Eye (tissue), 1 donor: ENCODE results near the gene CMTM6.
"Not testable (repeated sequence)": the region's sequence is repeated elsewhere in the genome, so short reads cannot be mapped to it uniquely, and the experiment has no call there.

Source experiments
- DNase-seq: peaks from one replicate; pipeline ENCODE4 v3.0.0-alpha.2; 2015

Gene CMTM6

DNA sequence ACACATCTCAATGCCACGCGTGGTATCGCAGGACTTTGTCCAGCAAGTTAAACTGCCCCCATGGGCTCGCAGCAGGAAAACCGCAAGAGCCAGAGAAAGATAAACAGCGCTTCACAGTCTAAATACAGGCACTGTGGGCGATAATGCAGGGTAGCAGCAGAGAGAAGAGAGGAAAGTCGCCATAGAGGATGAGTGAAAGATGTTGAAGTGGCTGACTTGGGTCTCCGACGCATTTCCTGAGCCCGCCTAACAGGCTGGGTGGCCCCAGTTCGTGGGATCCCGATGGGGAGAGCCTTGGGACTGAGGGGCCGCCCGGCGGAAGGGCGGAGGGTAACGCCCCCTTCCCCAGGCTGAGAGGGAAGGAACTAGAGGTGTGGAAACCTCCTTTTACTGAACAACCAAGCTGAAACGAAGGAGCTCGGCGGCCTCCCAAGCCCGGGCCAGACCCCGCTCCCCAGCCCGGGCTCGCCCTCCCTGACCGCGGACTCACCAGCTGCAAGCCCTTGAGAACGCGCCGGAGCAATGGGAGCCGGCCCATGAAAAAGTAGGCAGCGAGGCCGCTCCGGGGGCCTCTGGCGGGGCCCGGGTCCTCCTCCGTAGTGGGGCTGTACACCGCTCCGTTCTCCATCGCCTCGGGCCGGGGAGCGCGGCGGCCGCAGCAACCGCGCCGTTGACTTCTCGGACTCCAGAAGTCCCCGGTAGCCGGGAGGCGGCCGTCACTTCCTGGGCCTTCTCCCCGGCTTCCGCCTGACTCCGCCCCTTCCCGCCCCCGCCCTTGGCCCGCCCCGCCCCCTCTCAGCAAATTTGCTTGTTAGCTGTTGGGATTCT, at the start of gene CMTM6:
Gene CMTM6 (minus strand): TSS at position 735 of the 828 bp plus-strand sequence. CDS start 107 bp downstream, at position 628.
- peak; percentile 93 for DNase-seq

GRCh38 chr3:32552013-32552412, 49.4 kb upstream of the CMTM6 start:
- DNase-seq, result no peak

DNA sequence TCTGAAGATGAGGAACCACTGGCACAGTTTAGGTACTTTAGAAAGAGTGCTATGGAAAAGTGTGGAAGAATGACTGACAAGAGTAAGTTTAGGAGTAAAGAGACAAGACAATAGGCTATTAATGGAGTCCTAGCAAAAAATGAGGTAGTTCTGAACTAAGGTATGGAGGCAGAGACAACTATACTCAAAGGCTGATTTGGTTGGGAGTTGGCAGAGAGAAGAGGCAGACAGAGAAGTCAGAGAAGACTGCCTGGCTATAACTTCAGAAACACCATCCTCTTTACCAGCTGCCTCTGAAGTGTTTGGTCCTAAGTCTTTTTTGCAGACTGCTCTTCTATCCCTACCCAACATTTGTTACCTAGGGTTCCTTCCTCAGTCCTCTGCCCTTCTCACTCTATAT, 48.8 kb upstream of the CMTM6 start:
- DNase-seq, result no peak

- no peak for DNase-seq
Measured at GRCh38 chr3:32551087-32551486, 48.4 kb upstream of the CMTM6 start.

DNA sequence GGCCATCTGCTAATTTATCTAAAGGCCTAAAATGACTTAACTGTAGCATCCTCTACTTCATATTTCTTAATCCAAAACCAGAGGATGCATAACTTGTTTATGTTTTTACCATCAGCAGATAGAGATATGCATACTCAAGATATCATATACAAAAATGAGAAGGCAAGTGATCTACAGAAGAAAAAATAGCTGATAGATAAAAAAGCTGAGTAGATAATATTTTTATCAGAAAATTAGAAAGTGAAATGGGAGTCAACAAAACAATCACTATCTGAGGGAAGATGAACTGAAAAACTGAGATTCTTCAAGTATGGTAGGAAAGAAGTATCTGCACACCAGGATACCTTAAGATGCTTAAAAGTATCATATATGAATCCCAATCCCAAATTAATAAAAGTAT, 42.7 kb upstream of the CMTM6 start:
- no peak for DNase-seq

DNA sequence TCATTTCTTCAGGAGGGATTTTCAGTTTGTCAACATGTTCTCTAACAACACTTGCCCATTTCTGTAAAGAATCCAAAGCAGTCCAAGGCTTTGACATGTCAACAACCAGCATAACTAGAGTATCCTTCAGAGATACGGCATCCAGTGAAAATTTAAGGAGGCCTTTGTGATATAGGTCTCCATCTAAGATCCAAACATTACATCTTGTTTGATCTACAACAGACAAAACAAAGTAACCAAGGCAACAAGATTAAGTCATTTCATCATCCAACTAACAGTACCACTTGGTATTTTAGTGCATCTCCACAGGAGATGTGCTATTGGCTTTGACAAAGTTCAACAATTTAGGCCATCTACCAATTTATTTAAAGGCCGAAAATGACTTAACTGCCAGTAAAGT, 42.2 kb upstream of the CMTM6 start:
- DNase-seq, result no peak

GRCh38 chr3:32542807-32543206, 40.2 kb upstream of the CMTM6 start:
- DNase-seq, result no peak

DNA sequence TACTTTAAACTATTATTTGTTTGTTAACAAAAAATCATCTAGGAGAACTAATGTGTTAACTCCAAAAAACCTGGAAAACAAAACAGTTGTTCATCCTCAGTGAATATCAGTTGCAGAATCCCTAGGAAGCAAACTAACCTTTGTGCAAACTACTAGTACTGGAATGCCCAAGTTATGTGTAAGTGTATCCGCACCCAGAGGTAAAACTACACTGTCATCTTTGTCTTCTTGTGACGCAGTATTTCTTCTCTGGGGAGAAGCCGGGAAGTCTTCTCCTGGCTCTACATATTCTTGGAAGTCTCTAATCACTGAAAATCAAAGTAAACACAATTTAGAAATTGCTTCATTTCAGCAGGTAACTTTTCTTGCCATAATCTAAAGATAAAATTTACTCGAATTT, 38.2 kb upstream of the CMTM6 start:
- no peak for DNase-seq

DNA sequence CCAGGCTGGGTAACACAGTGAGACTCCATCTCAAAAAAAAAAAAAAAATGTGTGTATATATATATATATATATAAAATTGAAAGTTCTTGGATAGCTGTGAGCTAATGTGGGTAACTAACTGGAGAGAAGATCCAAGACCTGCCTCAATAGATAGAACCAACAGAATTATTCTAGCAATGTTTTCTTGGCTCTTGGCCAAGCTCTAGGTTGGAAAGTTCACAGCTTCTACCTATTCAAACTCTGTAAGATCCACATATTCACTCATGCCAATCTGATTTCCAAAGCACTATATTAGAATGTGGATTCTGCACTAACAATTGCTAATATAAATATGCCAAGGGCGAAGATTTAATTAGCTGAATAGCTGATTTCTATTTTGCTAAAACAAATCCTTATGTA, 29.8 kb upstream of the CMTM6 start:
- no peak for DNase-seq

DNA sequence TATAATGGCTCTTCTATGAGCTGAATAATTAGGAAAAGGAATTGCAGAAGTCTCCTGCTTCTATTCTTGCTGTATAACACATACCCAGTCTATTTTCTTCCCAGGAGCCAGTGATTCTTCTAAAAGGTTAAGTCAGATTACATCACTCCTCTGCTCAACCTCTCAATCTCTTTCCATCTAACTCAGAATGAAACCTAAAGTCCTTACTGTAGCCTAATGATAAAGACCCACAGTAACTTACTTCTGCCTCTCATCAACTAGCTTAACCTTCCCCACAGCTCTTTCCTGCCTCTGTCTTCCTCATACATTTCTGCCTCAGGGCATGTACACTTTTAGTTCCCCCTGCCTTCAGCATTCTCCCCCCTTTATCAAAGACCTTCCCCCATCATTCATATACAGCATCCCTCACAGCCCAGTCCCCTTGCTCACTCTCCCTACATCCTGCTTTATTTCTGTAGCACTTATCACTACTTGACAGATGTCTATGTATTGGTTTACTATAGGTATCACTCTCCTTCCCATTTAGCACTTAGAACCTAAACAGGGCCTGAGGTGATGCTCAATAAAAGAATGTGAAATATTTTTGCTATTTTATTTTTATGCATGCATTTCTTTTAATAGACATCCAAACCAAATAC, 28.5 kb upstream of the CMTM6 start:
- no peak for DNase-seq

DNA sequence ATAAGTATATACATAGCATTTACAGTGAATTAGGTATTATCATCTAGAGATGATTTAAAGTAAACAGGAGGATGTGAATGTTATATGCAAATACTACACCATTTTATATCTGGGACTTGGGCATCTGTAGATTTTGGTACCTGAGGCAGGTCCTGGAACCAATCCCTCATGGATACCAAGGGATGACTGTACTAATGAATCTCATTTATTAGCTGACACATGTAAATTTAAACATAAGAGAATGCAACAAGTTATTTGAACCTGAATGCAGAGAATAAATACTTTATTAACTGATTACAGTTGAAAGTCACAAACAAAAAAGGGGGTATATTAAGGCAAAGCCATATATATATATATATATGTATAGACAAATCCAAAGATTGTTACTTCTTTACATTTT, 23.1 kb upstream of the CMTM6 start:
- DNase-seq, result no peak

DNA sequence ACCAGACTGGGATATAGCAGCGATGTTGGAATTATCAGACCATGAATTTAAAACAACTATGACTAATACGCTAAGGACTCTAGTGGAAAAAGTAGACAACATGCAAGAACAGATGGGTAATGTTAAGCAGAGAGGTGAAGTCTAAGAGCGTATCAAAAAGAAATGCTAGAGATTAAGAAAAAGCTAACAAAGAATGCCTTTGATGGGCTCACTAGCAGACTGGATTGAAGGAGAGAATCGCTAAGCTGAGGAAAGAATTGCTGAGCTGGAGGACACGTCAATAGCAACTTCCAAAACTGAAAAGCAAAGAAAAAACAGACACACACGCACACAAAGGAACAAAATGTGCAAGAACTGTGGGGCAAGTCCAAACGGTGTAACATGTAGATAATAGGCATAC, 20.0 kb upstream of the CMTM6 start:
- no peak for DNase-seq

DNA sequence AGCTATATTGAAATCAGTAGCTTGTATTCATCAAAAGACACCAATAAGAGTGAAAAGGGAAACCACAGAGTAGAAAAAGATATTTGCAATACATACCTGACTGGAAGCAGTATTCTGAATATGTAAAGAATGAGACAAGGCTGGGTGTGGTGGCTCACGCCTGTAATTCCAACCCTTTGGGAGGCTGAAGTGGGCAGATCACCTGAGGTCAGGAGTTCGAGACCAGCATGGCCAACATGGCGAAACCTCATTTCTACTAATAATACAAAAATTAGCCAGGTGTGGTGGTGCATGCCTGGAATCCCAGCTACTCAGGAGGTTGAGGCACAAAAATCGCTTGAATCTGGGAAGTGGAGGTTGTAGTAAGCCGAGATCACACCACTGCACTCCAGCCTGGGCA, 16.3 kb upstream of the CMTM6 start:
- not testable (repeated sequence) for DNase-seq

DNA sequence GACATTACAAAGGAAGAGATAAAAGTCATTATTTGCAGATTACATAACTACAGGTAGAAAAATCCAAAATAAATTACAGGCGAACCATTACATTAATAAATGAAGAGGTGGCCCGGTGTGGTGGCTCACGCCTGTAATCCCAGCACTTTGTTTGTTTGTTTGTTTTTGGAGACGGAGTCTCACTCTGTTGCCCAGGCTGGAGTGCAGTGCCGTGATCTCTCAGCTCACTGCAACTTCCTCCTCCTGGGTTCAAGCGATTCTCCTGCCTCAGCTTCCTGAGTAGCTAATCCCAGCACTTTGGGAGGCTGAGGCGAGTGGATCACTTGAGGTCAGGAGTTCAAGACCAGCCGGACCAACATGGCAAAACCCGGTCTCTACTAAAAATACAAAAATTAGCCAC, 14.1 kb upstream of the CMTM6 start:
- not testable (repeated sequence) for DNase-seq

DNA sequence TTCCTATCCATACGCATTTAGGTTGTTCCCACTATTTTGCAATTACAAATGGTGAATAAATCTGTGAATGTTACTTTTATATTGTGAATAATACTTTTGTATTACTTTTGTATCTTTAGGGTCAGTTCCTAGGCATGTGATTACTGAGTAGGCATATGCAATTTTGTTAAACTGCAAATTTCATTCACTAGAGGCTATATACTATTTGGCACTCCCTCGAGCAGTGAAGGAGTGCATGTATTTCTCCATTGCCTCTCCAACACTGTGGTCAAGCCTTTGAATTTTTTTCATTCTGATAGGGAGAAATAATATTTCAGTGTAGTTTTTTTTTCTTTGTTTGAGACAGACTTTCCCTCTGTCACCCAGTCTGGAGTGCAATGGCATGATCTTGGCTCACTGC, 8.4 kb upstream of the CMTM6 start:
- DNase-seq, result no peak

DNA sequence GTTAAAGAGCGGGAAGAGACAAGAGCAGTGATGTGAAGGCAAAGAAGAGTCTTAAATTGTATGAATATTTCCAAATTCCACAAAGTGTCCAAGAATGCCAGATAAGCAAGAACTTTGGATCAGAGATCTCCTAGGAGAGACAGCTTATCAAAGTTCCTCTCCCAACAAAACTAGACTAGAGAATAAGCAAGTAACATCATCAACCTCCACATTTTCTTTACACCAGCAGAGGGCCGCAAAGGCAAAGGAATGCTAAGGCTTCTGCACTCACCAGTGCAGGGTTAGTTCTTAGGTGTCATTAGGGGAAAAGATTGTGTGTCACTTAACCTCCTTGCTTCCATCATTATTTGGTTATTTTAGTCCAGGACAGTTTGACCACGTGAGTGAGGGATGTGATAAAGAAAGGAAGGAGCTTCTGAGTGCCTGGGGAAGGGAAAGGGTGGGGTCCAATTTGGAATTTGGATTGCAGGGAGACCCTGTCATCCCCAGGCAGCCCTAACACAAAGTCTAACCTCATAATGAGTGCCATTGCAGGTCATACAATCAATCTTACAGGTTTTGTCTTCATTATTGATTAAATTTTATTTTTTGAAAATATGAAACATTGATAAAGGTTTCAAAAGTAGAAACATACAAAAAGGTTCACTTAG, 7.5 kb upstream of the CMTM6 start:
- DNase-seq, result peak; percentile 86

DNA sequence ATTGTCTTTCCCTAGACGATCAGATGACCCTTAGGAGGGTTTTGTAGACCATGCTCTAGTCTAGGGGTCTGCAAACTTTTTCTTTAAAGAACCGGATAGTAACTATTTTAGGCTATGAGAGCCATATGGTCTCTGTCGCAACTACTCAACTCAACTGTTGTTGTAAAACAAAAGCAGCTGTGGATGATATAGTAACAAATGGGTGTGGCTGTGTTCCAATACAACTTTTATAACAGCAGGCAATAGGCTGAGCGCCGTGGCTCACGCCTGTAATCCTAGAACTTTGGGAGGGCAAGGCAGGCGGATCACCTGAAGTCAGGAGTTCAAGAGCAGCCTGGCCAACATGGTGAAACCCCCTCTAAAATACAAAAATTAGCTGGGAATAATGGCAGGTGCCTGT, 6.1 kb upstream of the CMTM6 start:
- DNase-seq, result no peak

- DNase-seq, result no peak
Measured at GRCh38 chr3:32506466-32506865, 3.8 kb upstream of the CMTM6 start.

GRCh38 chr3:32502946-32503286, 264 bp upstream of the CMTM6 start:
- no peak for DNase-seq

DNA sequence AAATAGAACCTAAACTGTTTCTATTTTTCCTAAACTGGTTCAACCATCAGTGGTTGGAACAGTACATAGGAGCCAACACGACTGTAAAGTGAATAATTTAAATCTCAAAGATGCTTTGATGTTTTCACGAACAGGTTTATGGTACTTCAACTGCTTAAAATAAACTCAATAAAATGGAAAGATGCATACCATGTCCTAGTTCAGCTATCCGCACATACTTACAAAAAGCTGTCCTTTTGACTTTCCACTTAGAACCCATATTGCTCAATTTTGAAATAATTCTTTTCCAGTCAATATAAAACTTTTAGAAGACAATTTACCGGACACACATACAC, 902 bp downstream of the CMTM6 start:
- no peak for DNase-seq

DNA sequence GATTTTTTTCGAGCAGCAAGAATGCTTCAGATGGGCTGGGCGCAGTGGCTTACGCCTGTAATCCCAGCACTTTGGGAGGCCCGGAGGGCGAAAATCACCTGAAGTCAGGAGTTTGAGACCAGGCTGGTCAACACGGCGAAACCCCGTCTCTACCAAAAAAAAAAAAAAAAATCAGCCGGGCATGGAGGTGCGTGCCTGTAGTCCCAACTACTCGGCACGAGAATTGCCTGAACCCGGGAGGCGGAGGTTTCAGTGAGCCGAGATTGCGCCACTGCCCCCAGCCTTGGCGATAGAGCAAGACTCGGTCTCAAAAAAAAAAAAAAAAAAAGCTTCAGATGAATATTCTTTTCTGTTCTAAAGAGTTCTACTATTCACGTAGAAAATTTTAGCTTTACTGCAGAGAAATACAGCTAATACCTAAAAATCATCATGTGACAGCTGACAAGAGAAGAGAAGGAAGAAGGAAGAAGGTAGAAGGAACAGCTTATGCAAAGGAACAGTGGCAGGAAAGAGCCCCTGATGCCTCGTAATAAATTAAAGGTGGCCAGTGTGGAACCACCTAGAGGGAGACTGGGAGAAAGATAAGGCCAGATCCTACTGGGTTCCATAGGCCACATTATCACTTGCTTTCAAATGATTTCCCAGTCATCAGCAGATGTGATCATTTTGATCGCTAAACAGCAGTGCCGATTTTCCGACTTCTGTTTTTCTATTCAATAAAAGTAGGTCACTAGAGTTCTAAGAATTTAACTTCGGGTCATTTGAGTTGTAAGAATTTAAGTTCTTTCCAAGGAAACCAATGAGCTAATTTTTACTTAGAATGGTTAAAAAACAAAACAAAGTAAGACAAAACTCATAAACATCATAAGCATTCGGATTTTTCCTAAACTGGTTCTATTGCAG, 1.5 kb downstream of the CMTM6 start:
- peak; percentile 35 for DNase-seq

- no peak for DNase-seq
Measured at GRCh38 chr3:32500231-32500630, 2.4 kb downstream of the CMTM6 start.

DNA sequence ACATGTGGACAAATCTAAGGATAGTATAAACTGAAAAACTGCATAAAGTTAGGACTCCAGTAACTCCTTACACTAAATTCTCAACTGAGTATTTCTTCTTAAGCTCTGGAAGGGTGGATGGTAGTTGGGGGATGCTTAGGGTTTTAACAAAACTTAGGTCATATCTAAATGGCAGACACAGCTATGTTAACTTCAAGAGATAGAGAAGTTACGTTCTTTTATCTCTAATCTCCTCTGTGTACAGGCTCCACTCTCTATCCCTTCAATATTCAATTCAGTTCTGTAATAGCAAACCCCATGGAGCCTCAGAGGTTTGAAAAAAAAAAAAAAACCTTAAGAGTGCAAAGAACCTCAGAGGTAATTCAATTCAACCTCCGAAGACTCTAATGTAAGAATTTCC, 3.1 kb downstream of the CMTM6 start:
- no peak for DNase-seq
